A549 (cell line): ENCODE data around the gene ADCY6. TPM values are rescaled to one million over a fixed set of nuclear protein-coding genes. Genes with fewer than 3 reads are reported as not detected.

Experiments
- ATAC-seq, 2 experiments: fragments of 200-7000 bp in 1 of 2; fragments of >200 bp in 1 of 2; cut with Nextera tagmentation in 1 of 2; cut with Tn5 transposase in 1 of 2; 3 replicates each; pipeline versions ENCODE4 v1.8.0 to v1.9.1; 2018 to 2020; ENCODE audit warnings: mild to moderate bottlenecking in 1 of 2, moderate library complexity in 1 of 2
- CTCF ChIA-PET: fragments of 300-600 bp; sonication (Branson Sonifier 250); formaldehyde crosslinking; extraction: SDS; loops from one replicate; lab custom pipeline; 2021; ENCODE audit warnings: antibody characterized with exemption, inconsistent platforms; lab: Yijun Ruan, JAX
- POLR2A ChIA-PET: fragments of 350-600 bp; formaldehyde crosslinking; extraction: SDS; loops from one replicate; lab custom pipeline; 2021; ENCODE audit warnings: antibody characterized with exemption, inconsistent platforms; lab: Yijun Ruan, JAX
- DNase-seq, 2 experiments: peaks; one replicate each; pipeline versions ENCODE4 v3.0.0 to v3.0.0-alpha.2; 2011 to 2016; ENCODE audit warnings: low read depth in 1 of 2, low spot score in 1 of 2
- FAIRE-seq: peaks from 2 replicates; lab custom pipeline; 2011; peaks lifted over from hg19 to GRCh38; lab: Jason Lieb, UNC
- H3K27ac ChIP-seq, 2 experiments: fragments of >200 bp; sonication (Bioruptor Twin); formaldehyde crosslinking; 3 replicates each; pipeline ENCODE4 v1.5.1; 2016 to 2017
- H3K4me1 ChIP-seq: fragments of >200 bp; sonication (Bioruptor Twin); formaldehyde crosslinking; 3 replicates; pipeline ENCODE4 v1.6.1; 2016
- H3K4me2 ChIP-seq: fragments of >200 bp; sonication (Bioruptor Twin); formaldehyde crosslinking; 3 replicates; pipeline ENCODE4 v1.6.1; 2016
- H3K4me3 ChIP-seq: fragments of >200 bp; sonication (Bioruptor Twin); formaldehyde crosslinking; 3 replicates; pipeline ENCODE4 v1.5.1; 2016
- H3K9me3 ChIP-seq: fragments of >200 bp; sonication (Bioruptor Twin); formaldehyde crosslinking; 3 replicates; pipeline ENCODE4 v1.6.1; 2016
- CBX8 ChIP-seq: fragments of 200-600 bp; sonication (generic); IDR thresholded peaks from 2 replicates; pipeline ENCODE4 v1.6.1; 2016
- CHD2 ChIP-seq: fragments of 150-350 bp; IDR thresholded peaks from 2 replicates; pipeline ENCODE4 v1.6.1; 2014; ENCODE audit warnings: low read length; ENCODE audit not compliant: partially characterized antibody
- CHD4 ChIP-seq: fragments of 200-600 bp; sonication (generic); IDR thresholded peaks from 2 replicates; pipeline ENCODE4 v1.6.1; 2016; ENCODE audit warnings: antibody characterized with exemption, mild to moderate bottlenecking, borderline replicate concordance
- EHF ChIP-seq: fragments of 250-450 bp; sonication (Bioruptor Pico); IDR thresholded peaks from 2 replicates; pipeline ENCODE4 v1.5.0; 2020; ENCODE audit warnings: mild to moderate bottlenecking
- EP300 ChIP-seq, 2 experiments: fragments of >200 bp; sonication (Bioruptor Twin); formaldehyde crosslinking; IDR thresholded peaks; 2 replicates in 1 of 2; 3 replicates in 1 of 2; pipeline ENCODE4 v1.6.1; 2016 to 2017
- FOSL2 ChIP-seq, 2 experiments: fragments of 450-650 bp in 1 of 2; fragments of >200 bp in 1 of 2; sonication (Bioruptor Twin) in 1 of 2; formaldehyde crosslinking; IDR thresholded peaks; 2 replicates each; pipeline versions ENCODE4 v1.5.0 to v1.6.1; 2016 to 2020; ENCODE audit warnings: mild to moderate bottlenecking in 1 of 2, moderate library complexity in 1 of 2
- HDAC2 ChIP-seq: fragments of 200-600 bp; sonication (generic); IDR thresholded peaks from 2 replicates; pipeline ENCODE4 v1.6.1; 2016
- HOXB5 ChIP-seq: fragments of 250-450 bp; sonication (Bioruptor Pico); IDR thresholded peaks from 2 replicates; pipeline ENCODE4 v1.5.0; 2020; ENCODE audit warnings: mild to moderate bottlenecking, moderate library complexity
- KDM1A ChIP-seq: fragments of 200-600 bp; sonication (generic); IDR thresholded peaks from 2 replicates; pipeline ENCODE4 v1.6.1; 2016; ENCODE audit warnings: low read depth, mild to moderate bottlenecking
- KDM5A ChIP-seq: fragments of 200-600 bp; sonication (generic); IDR thresholded peaks from 2 replicates; pipeline ENCODE4 v1.6.1; 2016; ENCODE audit warnings: antibody characterized with exemption, mild to moderate bottlenecking
- MAX ChIP-seq: IDR thresholded peaks from 2 replicates; pipeline ENCODE4 v1.6.1; 2012
- MAZ ChIP-seq: fragments of 150-350 bp; IDR thresholded peaks from 2 replicates; pipeline ENCODE4 v1.6.1; 2014; ENCODE audit warnings: antibody characterized with exemption, low read depth, low read length, borderline replicate concordance
- NFE2L2 ChIP-seq: fragments of 150-350 bp; conservative IDR thresholded peaks from 2 replicates; pipeline ENCODE4 v1.6.1; 2014; ENCODE audit warnings: low read length
- NPAS2 ChIP-seq: fragments of 250-450 bp; sonication (Bioruptor Pico); IDR thresholded peaks from 2 replicates; pipeline ENCODE4 v1.8.0; 2022; ENCODE audit warnings: mild to moderate bottlenecking, moderate library complexity, borderline replicate concordance
- PHF8 ChIP-seq: fragments of 200-600 bp; sonication (generic); IDR thresholded peaks from 2 replicates; pipeline ENCODE4 v1.6.1; 2016; ENCODE audit warnings: low read depth, mild to moderate bottlenecking, antibody characterized with exemption, moderate library complexity, borderline replicate concordance
- POLR2AphosphoS2 ChIP-seq: conservative IDR thresholded peaks from 2 replicates; pipeline ENCODE4 v1.6.1; 2012; ENCODE audit warnings: low read length, improper control_type of control experiment, inconsistent platforms
- REST ChIP-seq: fragments of 200-600 bp; sonication (generic); IDR thresholded peaks from 2 replicates; pipeline ENCODE4 v1.6.1; 2016; ENCODE audit warnings: antibody characterized with exemption, mild to moderate bottlenecking, moderate library complexity
- SMC3 ChIP-seq: fragments of >200 bp; sonication (Bioruptor Twin); formaldehyde crosslinking; IDR thresholded peaks from 3 replicates; pipeline ENCODE4 v1.6.1; 2018; ENCODE audit warnings: inconsistent platforms
- SREBF2 ChIP-seq: fragments of 450-650 bp; IDR thresholded peaks from 2 replicates; pipeline ENCODE4 v1.6.1; 2014; ENCODE audit warnings: mild to moderate bottlenecking, moderate library complexity
- TFCP2L1 ChIP-seq: fragments of 250-450 bp; sonication (Bioruptor Pico); IDR thresholded peaks from 2 replicates; pipeline ENCODE4 v1.5.0; 2021; ENCODE audit warnings: mild to moderate bottlenecking
- ZC3H11A ChIP-seq: fragments of 450-650 bp; IDR thresholded peaks from 2 replicates; pipeline ENCODE4 v1.6.1; 2014; ENCODE audit warnings: antibody characterized with exemption, mild to moderate bottlenecking
- ZFP36 ChIP-seq: fragments of 450-650 bp; IDR thresholded peaks from 2 replicates; pipeline ENCODE4 v1.6.1; 2014; ENCODE audit warnings: borderline replicate concordance; ENCODE audit not compliant: partially characterized antibody
- WGBS: methylation state at CpG from one replicate; pipeline ENCODE4 v1.1.6; 2017; ENCODE audit errors: missing lambda C conversion rate; 5-methylcytosine and 5-hydroxymethylcytosine counted together
- polyA plus RNA-seq, 4 experiments: library from polyadenylated mRNA; depleted of rRNA in 3 of 4; stranded (reverse); fragments of >200 nt; fragmentation: RNase III in 1 of 4; extraction: RNeasy Plus Mini Kit Qiagen cat#74134 plus additional on column Dnase treatment in 1 of 4; gene quantifications; 2 replicates in 3 of 4; 3 replicates in 1 of 4; pipeline ENCODE4 v1.2.3, GENCODE V29; 2011 to 2017
- TF ChIP-seq, protein P1 (sequence below): fragments of 450-650 bp; IDR thresholded peaks from 2 replicates; pipeline ENCODE4 v1.6.1; 2014; ENCODE audit warnings: antibody characterized with exemption
- TF ChIP-seq, protein P2 (sequence below): IDR thresholded peaks from 2 replicates; pipeline ENCODE4 v1.6.1; 2012
- TF ChIP-seq, protein P3 (sequence below): IDR thresholded peaks from 2 replicates; pipeline ENCODE4 v1.6.1; 2012; ENCODE audit warnings: low read depth, borderline replicate concordance
- TF ChIP-seq, protein P4 (sequence below): fragments of 250-450 bp; sonication (Bioruptor Pico); IDR thresholded peaks from 2 replicates; pipeline ENCODE4 v1.5.0; 2021; ENCODE audit warnings: mild to moderate bottlenecking, moderate library complexity, borderline replicate concordance

The ADCY6 gene
- polyA plus RNA-seq, 2 of the 4 experiments (the other 2 are of a cell fraction) = 16.3 to 20.8 TPM

GRCh38 chr12:48832321-48833060 lies 43.6 kb upstream of the ADCY6 start:
- Histone ChIP-seq H3K9me3 (no peaks in the 10 kb centered on the region), H3K4me3 (no peak overlapping the region), H3K4me2 (no peak overlapping the region), H3K4me1 (0 out of 3 replicates have a peak, but pooled peaks cover 4% of the 10 kb centered on the region), H3K27ac (no peak overlapping the region)
- CTCF ChIA-PET = interaction anchor here (0.6 to 18.2 kb wide), 10 partner anchors 9 to 104 kb away, joined by 3 to 230 read pairs (median 4); partner anchors contain the start of genes CACNB3 and DDX23
- FAIRE-seq (no peak), ATAC-seq (no peak), DNase-seq (no peak)
- POLR2A ChIA-PET = no interaction called here
- TF ChIP-seq EP300 (IDR thresholded peaks at IDR 0.05) = no peak
- no peak for TF ChIP-seq CBX8
- TF ChIP-seq CHD2 = no peak
- no peak for TF ChIP-seq FOSL2 (IDR thresholded peaks at IDR 0.05)
- no peak for TF ChIP-seq FOSL2 (CRISPR knock-in tag; IDR thresholded peaks at IDR 0.05)
- TF ChIP-seq KDM1A = no peak
- no peak for TF ChIP-seq TFCP2L1 (CRISPR knock-in tag)
- no peak for TF ChIP-seq SREBF2
- no peak for TF ChIP-seq PHF8
- TF ChIP-seq, protein P1, sequence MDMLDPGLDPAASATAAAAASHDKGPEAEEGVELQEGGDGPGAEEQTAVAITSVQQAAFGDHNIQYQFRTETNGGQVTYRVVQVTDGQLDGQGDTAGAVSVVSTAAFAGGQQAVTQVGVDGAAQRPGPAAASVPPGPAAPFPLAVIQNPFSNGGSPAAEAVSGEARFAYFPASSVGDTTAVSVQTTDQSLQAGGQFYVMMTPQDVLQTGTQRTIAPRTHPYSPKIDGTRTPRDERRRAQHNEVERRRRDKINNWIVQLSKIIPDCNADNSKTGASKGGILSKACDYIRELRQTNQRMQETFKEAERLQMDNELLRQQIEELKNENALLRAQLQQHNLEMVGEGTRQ = no peak
- TF ChIP-seq, protein P2, sequence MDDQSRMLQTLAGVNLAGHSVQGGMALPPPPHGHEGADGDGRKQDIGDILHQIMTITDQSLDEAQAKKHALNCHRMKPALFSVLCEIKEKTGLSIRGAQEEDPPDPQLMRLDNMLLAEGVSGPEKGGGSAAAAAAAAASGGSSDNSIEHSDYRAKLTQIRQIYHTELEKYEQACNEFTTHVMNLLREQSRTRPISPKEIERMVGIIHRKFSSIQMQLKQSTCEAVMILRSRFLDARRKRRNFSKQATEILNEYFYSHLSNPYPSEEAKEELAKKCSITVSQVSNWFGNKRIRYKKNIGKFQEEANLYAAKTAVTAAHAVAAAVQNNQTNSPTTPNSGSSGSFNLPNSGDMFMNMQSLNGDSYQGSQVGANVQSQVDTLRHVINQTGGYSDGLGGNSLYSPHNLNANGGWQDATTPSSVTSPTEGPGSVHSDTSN = no peak
- no peak for TF ChIP-seq CHD4
- TF ChIP-seq, protein P3, sequence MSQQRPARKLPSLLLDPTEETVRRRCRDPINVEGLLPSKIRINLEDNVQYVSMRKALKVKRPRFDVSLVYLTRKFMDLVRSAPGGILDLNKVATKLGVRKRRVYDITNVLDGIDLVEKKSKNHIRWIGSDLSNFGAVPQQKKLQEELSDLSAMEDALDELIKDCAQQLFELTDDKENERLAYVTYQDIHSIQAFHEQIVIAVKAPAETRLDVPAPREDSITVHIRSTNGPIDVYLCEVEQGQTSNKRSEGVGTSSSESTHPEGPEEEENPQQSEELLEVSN = no peak
- no peak for TF ChIP-seq ZFP36
- no peak for TF ChIP-seq NFE2L2
- TF ChIP-seq KDM5A = no peak
- TF ChIP-seq HOXB5 = no peak
- no peak for TF ChIP-seq HDAC2
- TF ChIP-seq ZC3H11A = no peak
- no peak for TF ChIP-seq REST
- TF ChIP-seq, all 56 proteins: peak for 0
- WGBS = 88% methylated on average over 12 of the region's 12 CpGs

- WGBS = 93% methylated on average over 6 of the region's 6 CpGs
- H3K4me2 ChIP-seq = no peak overlapping the region
- H3K27ac ChIP-seq = no peak overlapping the region
- CTCF ChIA-PET = interaction anchor here (1.2 to 18.2 kb wide), 9 partner anchors 8 to 146 kb away, joined by 3 to 230 read pairs (median 5); partner anchors contain the start of genes CACNB3 and DDX23
- DNase-seq (no peak), FAIRE-seq (no peak), ATAC-seq (no peak)
- no peaks in the 10 kb centered on the region for H3K9me3 ChIP-seq
- H3K4me3 ChIP-seq = no peak overlapping the region
- POLR2A ChIA-PET = no interaction called here
- H3K4me1 ChIP-seq = 0 out of 3 replicates have a peak, but pooled peaks cover 4% of the 10 kb centered on the region
- TF ChIP-seq MAZ = no peak
- TF ChIP-seq NFE2L2 = no peak
- TF ChIP-seq SMC3 = no peak
- TF ChIP-seq KDM5A = no peak
- TF ChIP-seq CBX8 = no peak
- no peak for TF ChIP-seq NPAS2 (CRISPR knock-in tag)
- TF ChIP-seq EHF (CRISPR knock-in tag) = no peak
- TF ChIP-seq, protein P4, sequence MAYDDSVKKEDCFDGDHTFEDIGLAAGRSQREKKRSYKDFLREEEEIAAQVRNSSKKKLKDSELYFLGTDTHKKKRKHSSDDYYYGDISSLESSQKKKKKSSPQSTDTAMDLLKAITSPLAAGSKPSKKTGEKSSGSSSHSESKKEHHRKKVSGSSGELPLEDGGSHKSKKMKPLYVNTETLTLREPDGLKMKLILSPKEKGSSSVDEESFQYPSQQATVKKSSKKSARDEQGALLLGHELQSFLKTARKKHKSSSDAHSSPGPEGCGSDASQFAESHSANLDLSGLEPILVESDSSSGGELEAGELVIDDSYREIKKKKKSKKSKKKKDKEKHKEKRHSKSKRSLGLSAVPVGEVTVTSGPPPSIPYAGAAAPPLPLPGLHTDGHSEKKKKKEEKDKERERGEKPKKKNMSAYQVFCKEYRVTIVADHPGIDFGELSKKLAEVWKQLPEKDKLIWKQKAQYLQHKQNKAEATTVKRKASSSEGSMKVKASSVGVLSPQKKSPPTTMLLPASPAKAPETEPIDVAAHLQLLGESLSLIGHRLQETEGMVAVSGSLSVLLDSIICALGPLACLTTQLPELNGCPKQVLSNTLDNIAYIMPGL (CRISPR knock-in tag) = no peak
- TF ChIP-seq POLR2AphosphoS2 = no peak
- TF ChIP-seq MAX = no peak
- no peak for TF ChIP-seq KDM1A
These were observed 42.4 kb upstream of the ADCY6 start for GRCh38 chr12:48831257-48831656.
